ENCODE measurements around the gene CTNNA2. TPM values are rescaled to one million over a fixed set of nuclear protein-coding genes. Genes with fewer than 3 reads are reported as not detected.

CTNNA2 gene
- total and polyA plus RNA-seq, 12 donors = 0.12 to 5.0 (median 1.4) TPM; not detected in 1

GRCh38 chr2:79576451-79576850, 63.6 kb downstream of the CTNNA2 start:
- H3K36me3 ChIP-seq (replicated peaks in 1 of 2) = no peaks in the 10 kb centered on the region
- intact Hi-C loops (cut with DNase I) = no loop called here
- H3K27ac ChIP-seq = no peak overlapping the region
- H3K4me3 ChIP-seq = no peak overlapping the region
- no peaks in the 10 kb centered on the region for H3K27me3 ChIP-seq
- H3K9me3 ChIP-seq (replicated peaks in 1 of 3) = no peaks in the 10 kb centered on the region
- WGBS, 4 donors = 54 to 73% (median 63%) methylated on average over 4 of the region's 4 CpGs
- DNase-seq = no peak
- TF ChIP-seq POLR2A (IDR thresholded peaks at IDR 0.05) (no peak), CTCF (IDR thresholded peaks at IDR 0.05) (no peak)
- H3K4me1 ChIP-seq (replicated peaks in 1 of 2) = no peaks in the 10 kb centered on the region

GRCh38 chr2:79578952-79579351, 66.1 kb downstream of the CTNNA2 start:
- intact Hi-C loops (cut with DNase I) = no loop called here
- no peaks in the 10 kb centered on the region for H3K9me3 ChIP-seq (replicated peaks in 1 of 3)
- no peak overlapping the region for H3K27ac ChIP-seq
- no peaks in the 10 kb centered on the region for H3K36me3 ChIP-seq (replicated peaks in 1 of 2)
- H3K27me3 ChIP-seq = no peaks in the 10 kb centered on the region
- H3K4me1 ChIP-seq (replicated peaks in 1 of 2) = no peaks in the 10 kb centered on the region
- WGBS, 4 donors = 72 to 88% (median 81%) methylated on average over 1 of the region's 1 CpG
- no peak overlapping the region for H3K4me3 ChIP-seq
- TF ChIP-seq CTCF (IDR thresholded peaks at IDR 0.05) (no peak), POLR2A (IDR thresholded peaks at IDR 0.05) (no peak)
- no peak for DNase-seq

GRCh38 chr2:79580175-79580574, 67.3 kb downstream of the CTNNA2 start:
- Histone ChIP-seq H3K4me1 (replicated peaks in 1 of 2) (no peaks in the 10 kb centered on the region), H3K27ac (no peak overlapping the region), H3K36me3 (replicated peaks in 1 of 2) (no peaks in the 10 kb centered on the region), H3K9me3 (replicated peaks in 1 of 3) (no peaks in the 10 kb centered on the region), H3K4me3 (no peak overlapping the region), H3K27me3 (no peaks in the 10 kb centered on the region)
- no peak for TF ChIP-seq CTCF (IDR thresholded peaks at IDR 0.05)
- TF ChIP-seq POLR2A (IDR thresholded peaks at IDR 0.05) = no peak
- intact Hi-C loops (cut with DNase I) = no loop called here
- DNase-seq = no peak
- WGBS, 4 donors = 76 to 84% (median 81%) methylated on average over 6 of the region's 6 CpGs

- H3K27ac ChIP-seq = no peak overlapping the region
- no peaks in the 10 kb centered on the region for H3K9me3 ChIP-seq (replicated peaks in 1 of 3)
- no peak overlapping the region for H3K4me3 ChIP-seq
- no peaks in the 10 kb centered on the region for H3K4me1 ChIP-seq (replicated peaks in 1 of 2)
- H3K36me3 ChIP-seq (replicated peaks in 1 of 2) = no peaks in the 10 kb centered on the region
- DNase-seq = no peak
- TF ChIP-seq POLR2A (IDR thresholded peaks at IDR 0.05) (no peak), CTCF (IDR thresholded peaks at IDR 0.05) (no peak)
- intact Hi-C loops (cut with DNase I) = no loop called here
- WGBS, 4 donors = 51 to 57% (median 54%) methylated on average over 11 of the region's 11 CpGs
- H3K27me3 ChIP-seq = no peaks in the 10 kb centered on the region
Observed at GRCh38 chr2:79585701-79586433, 73.0 kb downstream of the CTNNA2 start.
